Measurements from ENCODE around the gene GLB1L2.
"Not testable (repeated sequence)": the region's sequence is repeated elsewhere in the genome, so short reads cannot be mapped to it uniquely, and the experiment has no call there.

The GLB1L2 gene

GRCh38 chr11:134328433-134328832 lies 3.4 kb upstream of the GLB1L2 start:
- no peak for DNase-seq

- DNase-seq, result no peak
These were observed 1.0 kb upstream of the GLB1L2 start for GRCh38 chr11:134330611-134331353.

DNA sequence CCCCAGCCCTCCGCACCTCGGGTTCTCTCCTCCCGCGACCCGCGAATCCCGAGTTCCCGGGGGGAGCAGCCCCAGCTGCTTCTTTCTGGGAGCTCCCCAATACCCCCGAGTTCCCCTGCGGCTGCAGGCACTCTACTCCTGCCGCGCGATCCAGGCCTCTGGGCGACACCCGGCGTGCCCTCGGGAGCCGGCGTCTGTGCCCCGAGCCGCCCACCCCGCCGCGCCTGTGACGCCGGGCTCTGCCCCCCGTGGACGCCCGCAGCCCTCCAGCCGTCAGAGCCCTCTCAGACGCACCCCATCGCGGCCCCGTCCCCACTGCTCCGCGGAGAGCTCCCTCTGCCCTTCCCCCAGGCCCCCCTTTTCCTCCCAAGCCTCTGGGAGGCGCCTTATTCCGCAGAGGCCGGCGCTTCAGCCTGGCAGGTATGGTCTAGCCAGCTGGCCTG lies 422 bp downstream of the GLB1L2 start:
- peak; percentile 47 for DNase-seq

DNA sequence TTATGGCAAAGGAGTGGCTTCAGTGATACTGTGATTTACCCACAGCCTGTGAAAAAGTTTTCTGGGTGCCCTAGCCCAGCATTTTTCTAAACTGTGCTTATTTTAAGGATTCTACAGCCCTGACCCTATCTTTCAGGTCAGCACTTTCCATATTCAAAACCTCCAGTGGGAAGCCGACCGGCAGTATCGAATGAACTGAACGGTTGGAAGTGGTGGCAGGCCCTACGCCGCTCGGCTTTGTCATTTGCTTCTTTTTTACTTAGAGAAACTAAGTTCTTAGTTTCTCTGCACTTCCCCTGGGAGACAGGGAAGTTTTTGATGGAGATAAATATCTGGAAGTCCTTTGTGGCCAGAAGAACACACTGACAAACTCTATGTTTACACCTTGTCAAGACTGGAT lies 994 bp downstream of the GLB1L2 start:
- DNase-seq, result no peak

GRCh38 chr11:134333312-134333711 lies 1.5 kb downstream of the GLB1L2 start:
- DNase-seq, result no peak

GRCh38 chr11:134333946-134334345 lies 2.2 kb downstream of the GLB1L2 start:
- DNase-seq, result no peak

DNA sequence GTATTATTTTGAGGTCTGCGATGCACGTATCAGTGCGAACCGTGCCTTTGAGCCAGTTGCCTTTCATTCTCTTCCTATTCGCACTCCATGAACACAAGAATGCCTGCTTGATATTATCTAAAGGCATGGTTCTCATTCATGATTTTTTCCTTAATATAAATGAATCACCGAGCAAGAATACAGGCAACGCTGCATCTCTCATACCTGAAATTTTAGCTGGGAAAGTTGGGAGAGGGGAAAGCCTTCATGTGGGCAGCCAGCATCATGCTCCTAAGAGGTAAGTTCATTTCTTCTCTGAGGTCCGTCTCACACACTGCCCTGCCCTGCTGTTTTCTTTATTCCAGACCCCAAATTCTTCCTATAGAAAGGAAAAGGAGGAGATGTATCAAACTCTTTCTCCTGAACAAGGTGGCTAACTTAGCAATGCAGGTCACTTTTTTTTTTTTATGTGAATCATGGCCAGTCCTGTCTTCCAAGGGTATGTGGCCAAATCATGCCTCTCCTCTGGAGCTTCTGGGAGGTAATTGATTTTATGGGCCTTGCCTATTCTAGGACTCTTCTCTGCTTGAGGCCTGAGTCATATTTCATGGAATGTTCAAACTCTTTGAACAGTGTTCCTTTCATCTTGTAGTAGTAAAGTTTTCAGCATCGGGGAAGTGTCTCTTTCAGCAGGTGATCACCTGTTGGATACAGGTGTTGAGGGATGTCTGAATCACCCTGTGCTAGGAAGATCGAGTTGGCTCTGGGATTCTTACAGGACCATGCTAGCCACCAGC lies 3.2 kb downstream of the GLB1L2 start:
- DNase-seq, result no peak

GRCh38 chr11:134337051-134337450 lies 5.3 kb downstream of the GLB1L2 start:
- DNase-seq, result no peak

- DNase-seq, result no peak
These were observed 6.3 kb downstream of the GLB1L2 start for GRCh38 chr11:134338068-134338467.

- no peak for DNase-seq
These were observed 6.9 kb downstream of the GLB1L2 start for GRCh38 chr11:134338654-134339053.

- no peak for DNase-seq
These were observed 8.0 kb downstream of the GLB1L2 start for GRCh38 chr11:134339756-134340155.

DNA sequence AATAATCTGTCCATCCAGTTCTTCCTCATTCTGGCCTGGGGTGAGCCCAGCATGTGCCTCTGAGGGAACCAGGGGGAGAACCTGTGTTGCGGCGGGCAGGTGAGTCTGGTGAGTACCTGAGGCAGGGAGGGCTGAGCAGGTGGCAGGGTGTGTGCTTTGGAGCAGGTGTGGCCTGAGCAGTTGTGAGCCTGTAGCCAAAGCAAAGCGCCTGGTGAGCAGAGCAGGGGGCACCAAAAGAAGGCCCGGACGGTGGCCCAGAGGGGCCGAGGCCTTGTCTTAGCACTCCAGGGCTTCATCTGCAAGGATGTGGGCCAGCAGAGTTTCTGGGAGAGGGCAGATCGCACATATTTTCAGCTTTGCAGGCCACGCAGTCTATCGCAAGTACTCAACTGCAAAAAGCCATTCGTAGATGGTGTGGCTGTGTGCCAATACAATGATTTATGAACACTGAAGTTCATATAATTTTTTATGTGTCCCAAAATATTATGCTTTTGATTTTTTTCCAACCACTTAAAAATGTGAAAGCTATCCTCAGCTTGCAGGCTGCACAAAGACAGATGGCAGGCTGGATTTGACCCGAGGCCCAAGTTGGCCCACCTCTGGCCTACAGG lies 8.7 kb downstream of the GLB1L2 start:
- peak; percentile 63 for DNase-seq

- DNase-seq, result no peak
These were observed 10.2 kb downstream of the GLB1L2 start for GRCh38 chr11:134341805-134342571.

DNA sequence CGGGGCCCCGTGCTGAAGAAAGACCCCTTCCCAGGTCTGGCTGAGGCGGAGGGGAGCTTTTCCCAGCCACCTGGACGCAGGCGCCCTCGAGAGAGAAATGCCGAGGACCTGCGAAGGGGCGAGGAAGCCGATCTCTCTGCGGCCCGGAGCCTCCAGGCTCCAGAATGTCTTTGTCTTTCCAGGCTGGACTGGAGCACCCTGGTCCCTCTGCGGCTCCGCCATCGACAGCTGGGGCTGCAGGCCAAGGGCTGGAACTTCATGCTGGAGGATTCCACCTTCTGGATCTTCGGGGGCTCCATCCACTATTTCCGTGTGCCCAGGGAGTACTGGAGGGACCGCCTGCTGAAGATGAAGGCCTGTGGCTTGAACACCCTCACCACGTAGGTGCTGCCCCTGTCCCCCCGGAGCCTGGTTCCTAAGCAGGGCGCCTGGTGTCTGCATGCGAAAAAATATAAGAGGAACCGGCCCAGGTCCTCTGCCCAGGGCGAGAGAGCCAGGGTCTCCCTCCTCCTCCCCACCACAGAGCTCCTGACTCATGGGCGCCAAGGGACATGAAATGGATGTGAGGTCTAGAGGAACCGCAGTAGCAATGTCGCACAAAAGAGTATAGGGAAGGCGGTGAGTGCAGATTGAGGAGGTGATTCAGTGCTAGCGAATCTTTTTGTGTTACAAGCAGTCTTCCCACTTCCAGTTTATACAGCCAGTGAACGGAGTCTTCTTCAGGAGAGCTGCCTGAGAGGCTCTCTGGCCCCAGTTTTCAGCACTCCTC lies 11.0 kb downstream of the GLB1L2 start:
- no peak for DNase-seq

DNA sequence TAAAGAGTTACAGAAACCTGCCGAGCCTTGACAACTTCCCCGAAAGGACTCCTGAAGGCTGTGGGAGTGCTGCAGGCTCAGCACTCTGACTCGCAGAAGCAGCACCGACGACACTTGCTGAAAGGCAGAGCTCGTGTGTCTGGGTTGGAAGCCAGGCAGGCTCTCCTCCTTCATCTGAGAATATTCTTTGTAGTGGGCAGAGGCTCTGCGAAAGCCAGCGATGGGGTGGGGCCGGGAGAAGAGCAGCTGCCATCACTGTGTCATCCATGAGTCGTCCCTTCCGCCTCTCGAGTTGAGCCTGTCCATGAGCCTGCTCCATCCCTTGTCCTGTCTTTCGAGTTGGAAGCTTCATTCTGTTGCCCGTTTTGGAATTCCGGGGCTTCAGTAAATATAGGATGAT lies 11.9 kb downstream of the GLB1L2 start:
- no peak for DNase-seq

DNA sequence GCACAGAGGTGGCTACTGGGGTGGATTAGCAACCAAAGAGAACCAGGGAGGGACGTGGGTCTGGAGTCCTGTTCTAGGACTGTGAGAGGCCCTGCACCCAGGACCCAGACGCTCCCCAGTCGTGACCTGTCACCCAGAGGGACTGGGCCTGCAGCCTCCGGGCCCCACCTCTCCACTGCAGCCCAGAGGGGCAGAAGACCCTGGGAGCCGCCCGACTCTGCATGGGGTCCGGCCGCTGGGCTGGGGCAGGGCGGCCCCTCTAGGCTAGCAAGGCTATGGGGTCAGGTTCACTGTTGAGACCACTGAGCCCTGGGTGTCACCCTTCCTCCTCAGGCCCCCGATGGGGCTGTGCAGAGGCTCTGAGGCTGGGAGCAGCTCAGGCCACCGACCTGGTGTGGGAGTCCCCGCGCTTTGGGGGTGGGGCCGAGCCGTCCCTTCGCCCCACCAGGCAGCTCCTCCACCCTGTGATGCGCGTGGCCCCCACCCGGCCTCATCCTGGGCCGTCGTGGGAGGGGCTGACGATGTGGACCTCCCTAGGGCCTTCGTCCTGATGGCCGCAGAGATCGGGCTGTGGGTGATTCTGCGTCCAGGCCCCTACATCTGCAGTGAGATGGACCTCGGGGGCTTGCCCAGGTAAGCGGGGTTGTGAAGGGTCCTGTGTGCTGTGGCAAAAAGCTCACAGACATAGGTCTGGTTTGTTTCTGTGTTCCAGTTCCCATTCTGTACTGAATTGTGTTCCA lies 12.9 kb downstream of the GLB1L2 start:
- not testable (repeated sequence) for DNase-seq

DNA sequence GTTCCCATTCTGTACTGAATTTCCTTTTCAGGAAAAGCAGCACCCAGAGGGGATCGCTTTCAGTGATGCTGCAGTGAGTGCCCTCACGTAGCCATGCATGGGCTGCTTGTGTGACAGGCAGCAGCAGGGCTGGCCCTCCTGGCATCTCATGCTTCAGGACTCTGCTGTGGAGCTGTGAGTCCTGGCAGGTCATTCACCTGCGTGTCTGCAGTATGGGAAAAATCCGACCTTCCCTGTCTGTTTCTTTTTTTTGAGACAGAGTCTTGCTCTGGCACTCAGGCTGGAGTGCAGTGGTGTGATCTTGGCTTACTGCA lies 13.4 kb downstream of the GLB1L2 start:
- no peak for DNase-seq

DNA sequence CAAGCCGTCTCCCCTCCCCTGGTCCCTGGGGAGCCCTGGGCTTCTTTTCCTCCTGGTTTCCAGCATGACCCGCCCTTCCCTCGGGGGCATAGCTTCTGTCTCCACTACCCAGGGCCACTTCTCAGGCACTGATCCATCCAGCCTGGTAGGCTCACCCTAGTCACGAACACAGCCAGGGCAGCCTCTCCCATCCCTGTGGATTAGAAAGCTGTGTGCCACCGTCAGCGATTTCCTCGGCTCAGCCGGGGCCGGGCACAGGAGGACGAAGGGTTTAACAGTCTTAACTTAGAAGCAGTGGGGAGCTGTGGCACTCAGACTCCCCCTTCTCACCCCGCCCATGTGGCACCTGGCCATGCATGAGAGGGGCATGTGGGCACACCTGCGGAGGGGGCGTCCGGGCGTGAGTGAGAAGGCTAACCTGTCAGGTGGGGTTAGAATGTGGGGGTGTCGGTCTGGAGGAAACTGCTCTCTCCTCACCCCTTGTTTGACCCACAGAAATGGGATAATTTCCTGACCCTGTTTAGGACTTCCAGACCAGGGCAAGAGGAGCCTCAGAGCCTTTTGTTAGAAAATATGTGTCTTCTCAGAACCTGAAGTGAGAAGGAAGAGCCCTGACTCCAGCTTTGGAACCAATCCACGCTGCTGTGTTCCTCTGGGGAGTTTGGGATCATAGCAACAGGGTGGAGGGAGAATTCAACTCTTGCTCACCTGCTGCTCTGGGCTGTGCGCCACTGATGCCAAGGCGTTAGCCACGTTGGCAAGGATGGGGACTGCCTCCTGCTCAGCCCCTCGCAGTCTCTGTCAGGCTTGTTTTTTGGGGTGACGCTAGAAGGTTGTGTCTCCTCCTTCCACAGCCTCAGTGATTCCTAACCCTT lies 14.6 kb downstream of the GLB1L2 start:
- peak; percentile 21 for DNase-seq

DNA sequence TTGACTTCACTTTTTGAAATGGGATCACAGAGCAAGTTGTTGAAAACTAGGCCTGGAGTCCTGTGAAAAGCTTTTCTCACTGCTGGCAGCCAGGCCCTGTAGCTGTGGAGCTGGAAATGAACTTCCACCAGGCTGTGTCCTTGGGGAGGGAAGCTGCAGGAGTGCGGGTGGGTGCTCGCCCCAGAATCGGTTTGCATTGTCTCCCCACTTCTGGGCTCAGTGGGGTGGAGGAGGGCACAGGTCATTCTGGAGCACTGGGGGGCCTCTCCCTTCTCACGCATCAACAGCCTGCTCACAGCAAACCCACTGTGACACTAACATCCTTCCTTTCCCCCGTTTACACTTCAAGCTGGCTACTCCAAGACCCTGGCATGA lies 15.2 kb downstream of the GLB1L2 start:
- DNase-seq, result no peak

- DNase-seq, result no peak
These were observed 15.7 kb downstream of the GLB1L2 start for GRCh38 chr11:134347441-134347840.

All from NCI-H1105 treated with DMSO at 0.1 percent for 48 hours (cell line).